ENCODE results near the gene FABP6.
"Not testable (repeated sequence)": the region's sequence is repeated elsewhere in the genome, so short reads cannot be mapped to it uniquely, and the experiment has no call there.

The FABP6 gene

DNA sequence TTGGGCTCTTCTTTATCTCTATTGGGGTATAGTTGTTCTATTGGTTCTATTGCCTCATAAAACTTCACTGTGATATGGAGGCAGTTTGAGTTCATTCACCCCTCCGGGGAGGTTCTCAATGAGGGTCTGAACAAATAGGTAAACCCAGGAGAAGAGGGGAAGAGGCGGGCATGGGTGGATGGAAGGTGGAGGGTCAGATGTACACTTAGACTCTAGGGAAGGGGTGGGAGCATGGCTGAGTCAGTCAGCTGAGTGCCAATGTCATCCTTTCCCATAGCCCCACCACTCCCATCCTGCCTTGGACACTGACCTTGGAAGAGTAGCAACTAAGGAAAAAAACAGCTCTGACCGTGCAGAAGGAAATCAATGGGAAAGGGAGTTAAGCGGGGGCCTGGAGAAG, 9.9 kb upstream of the FABP6 start:
- DNase-seq (ENCODE audit: low read depth in 1 of 2, low spot score in 1 of 2) = no peak

DNA sequence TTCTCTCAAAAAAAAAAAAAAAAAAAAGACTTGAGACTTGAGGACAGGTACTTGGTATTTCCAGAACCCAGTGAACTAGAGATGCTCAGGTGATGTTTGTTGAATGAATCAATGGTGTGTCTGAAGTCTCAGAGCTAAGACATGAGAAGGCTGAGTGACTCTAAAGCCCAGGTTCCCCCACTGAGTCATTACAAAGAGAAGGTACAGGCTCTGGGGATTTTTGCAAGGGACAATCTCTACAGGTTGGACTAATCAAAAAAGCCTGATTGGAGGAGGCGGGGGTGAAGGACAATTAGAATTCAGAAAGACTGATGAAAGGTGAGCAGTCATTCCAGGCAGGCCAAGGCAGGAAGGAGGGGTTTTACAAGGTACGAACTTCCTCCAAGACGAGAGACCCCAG, 8.2 kb upstream of the FABP6 start:
- DNase-seq (ENCODE audit: low read depth in 1 of 2, low spot score in 1 of 2) = no peak

- no peak for DNase-seq (ENCODE audit: low read depth in 1 of 2, low spot score in 1 of 2)
These were observed 2.3 kb upstream of the FABP6 start for GRCh38 chr5:160227012-160227411.

GRCh38 chr5:160230686-160231527, 1.6 kb downstream of the FABP6 start:
- DNase-seq (ENCODE audit: low read depth in 1 of 2, low spot score in 1 of 2) = no peak

DNA sequence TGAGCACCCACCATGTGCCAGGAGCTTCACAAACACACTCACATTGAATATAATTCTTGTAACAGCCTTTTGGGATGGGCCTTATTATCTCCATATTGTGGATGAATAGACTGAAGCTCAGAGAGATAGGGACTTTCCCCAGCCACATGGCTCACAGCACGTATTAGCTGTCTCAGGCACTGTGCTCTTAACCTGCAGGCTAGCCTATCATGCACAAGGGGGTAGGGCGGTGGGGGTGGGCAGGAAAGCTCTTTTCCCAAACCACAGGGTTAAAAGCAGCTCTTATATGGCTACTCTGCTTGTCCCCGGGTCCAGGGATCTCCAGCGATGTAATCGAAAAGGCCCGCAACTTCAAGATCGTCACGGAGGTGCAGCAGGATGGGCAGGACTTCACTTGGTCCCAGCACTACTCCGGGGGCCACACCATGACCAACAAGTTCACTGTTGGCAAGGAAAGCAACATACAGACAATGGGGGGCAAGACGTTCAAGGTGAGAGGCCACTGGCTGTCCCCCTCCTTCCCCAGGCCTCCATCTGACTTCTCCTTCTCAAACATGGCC, 2.6 kb downstream of the FABP6 start:
- no peak for DNase-seq (ENCODE audit: low read depth in 1 of 2, low spot score in 1 of 2)

GRCh38 chr5:160233215-160233614, 3.9 kb downstream of the FABP6 start:
- no peak for DNase-seq (ENCODE audit: low read depth in 1 of 2, low spot score in 1 of 2)

DNA sequence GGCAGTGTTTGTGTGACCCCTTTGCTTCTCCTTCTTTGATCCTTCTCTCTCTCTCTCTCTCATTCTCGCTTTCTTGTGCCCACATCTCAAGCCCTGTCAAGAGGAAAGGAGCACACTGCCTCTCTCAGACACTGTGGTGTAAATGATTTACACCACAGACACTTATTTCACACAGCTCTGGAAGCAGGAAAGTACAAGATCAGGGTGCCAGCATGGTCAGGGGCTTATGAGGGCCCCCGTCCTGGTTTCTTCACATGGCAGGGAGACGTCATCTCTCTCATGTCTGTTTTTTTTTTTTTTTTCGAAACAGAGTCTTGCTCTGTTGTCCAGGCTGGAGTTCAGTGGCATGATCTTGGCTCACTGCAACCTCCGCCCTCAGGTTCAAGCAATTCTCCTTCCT, 6.4 kb downstream of the FABP6 start:
- DNase-seq (ENCODE audit: low read depth in 1 of 2, low spot score in 1 of 2) = no peak

- no peak for DNase-seq (ENCODE audit: low read depth in 1 of 2, low spot score in 1 of 2)
These were observed 8.3 kb downstream of the FABP6 start for GRCh38 chr5:160237571-160238093.

DNA sequence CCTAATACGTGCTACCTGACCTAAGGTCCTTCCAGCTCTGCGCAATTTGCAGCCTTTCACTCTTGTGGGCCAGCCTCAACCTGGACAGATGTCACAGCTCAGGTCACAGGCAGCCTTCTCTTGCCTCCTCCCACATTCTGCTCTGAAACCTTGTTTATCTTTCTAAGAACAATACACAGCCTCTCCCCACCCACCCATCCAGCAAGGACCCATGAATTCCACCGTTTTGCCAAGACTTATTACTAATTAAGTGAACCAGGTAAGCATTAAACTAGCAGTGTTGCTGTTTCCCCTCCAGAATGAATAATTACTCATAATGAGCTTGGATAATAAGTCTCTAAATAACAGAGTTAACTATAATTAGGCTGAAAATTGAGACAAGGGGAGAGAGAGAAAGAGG, 11.0 kb downstream of the FABP6 start:
- no peak for DNase-seq (ENCODE audit: low read depth in 1 of 2, low spot score in 1 of 2)

GRCh38 chr5:160242145-160242544, 12.8 kb downstream of the FABP6 start:
- no peak for DNase-seq (ENCODE audit: low read depth in 1 of 2, low spot score in 1 of 2)

DNA sequence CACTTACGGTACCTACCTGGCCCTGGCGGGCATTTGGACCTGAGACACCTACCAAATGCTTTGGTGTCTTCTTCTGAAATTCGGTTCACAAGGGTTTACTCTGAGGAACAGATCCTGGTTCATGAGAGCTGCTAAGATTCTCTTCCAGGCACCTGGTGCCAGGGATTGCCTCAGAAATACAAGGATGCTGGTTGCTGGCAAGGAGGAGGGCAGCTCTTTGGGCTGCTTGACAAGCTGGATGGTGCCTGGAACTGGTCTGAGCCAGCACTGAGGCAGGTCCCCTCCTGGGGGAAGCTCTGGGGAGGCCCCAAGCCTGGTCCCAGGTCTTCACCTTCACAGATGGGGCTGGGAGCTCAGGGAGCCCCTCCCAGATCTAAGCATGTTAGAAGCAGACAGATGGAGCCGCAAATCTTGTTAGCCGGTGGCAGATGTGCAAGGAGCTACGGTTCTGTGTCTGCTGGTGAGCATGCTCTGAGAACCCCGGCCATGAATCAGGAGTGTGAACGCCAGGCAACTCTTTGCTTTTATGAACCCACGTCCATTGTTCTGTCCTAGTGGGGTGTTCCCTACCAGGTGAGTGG, 16.3 kb downstream of the FABP6 start:
- DNase-seq (ENCODE audit: low read depth in 1 of 2, low spot score in 1 of 2) = no peak

DNA sequence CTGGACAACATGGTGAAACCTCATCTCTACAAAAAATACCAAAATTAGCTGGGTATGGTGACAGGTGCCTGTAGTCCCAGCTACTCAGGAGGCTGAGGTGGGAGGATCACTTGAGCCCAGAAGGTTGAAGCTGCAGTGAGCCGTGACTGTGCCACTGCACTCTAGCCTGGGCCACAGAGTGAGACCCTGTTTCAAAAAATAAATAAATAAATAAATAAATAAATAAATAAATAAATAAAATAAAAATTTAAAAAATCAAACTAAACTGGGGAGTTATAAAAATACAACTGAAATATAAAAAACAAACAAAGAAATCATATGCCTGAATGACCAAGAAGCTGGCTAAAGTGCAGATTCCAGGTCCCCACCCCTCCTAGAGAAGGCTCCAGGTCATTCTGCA, 20.3 kb downstream of the FABP6 start:
- DNase-seq (ENCODE audit: low read depth in 1 of 2, low spot score in 1 of 2) = not testable (repeated sequence)

DNA sequence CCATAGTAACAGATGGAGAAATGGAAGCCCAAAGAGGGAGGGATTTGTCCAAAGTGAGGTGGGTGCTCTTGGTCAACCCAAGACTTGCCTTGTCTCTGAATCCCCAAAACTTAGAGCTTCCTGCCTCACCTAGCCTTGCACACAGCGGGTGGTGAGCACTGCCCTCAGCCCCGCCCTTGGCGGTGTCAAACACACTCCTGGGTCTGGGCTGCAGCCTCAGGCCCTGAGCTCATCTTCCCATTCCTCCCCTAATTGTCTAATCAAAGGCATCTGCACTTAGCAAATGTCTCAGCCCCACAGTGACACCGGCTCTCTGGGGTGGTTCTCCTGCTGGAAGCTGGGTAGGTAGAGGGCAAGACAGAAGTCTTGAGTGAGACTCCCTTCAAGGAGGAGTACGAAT, 20.9 kb downstream of the FABP6 start:
- no peak for DNase-seq (ENCODE audit: low read depth in 1 of 2, low spot score in 1 of 2)

DNA sequence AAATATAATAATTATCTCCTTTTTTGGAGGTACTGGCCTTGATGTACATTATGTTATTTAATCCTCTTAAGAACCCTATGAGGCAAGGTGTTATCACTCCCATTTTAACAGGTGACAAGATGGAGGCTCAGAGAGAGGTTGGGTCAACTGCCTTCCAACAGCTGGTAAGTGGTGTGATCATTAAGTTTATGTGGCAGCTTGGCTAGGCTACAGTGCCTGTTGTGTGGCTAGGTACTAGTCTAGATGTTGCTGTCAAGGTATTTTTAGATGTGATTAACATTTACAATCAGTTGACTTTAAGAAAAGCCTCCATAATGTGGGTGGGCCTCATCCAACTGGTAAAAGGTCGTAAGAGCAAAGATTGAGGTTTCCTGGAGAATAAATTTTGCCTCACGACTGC, 21.5 kb downstream of the FABP6 start:
- no peak for DNase-seq (ENCODE audit: low read depth in 1 of 2, low spot score in 1 of 2)

- DNase-seq (ENCODE audit: low read depth in 1 of 2, low spot score in 1 of 2) = no peak
These were observed 22.3 kb downstream of the FABP6 start for GRCh38 chr5:160251406-160252155.

DNA sequence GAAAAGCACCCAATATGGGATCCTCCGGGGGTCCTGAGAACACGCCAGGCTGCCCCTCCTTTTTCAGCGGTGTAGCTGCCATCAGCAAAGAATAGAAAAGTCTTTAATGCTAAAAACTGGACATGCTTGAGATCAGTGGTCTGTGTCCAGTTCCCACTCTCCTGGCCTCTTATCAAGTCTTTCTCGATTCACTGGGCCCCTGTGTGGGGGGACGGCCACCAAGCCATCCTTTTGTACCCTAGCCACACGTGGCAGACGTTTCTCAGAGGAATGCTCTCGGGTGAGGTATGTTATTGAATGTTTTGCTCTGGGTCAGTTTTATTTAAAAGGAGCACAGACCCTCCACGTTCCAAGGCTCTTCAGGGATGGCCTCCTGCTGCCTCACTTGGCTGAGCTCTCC, 23.6 kb downstream of the FABP6 start:
- DNase-seq (ENCODE audit: low read depth in 1 of 2, low spot score in 1 of 2) = no peak

DNA sequence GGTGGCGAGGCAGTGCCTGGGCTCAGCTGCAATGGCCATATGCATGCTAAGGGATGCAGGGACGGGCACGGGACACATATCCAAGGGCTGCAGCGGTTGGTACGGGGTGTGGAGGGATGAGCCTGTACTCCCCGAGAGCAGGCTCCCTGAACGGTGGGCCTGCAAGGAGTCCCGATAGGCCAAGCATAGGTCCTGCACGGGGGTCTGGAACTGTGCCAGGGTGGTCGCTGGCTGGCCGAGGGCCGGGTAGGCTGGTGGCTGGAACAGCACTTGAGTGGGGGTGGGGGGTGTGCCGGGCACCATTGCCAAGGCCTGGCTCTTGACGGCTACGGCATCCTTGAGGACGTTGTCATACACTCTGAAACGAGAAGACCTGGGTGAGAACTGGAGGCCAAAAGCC, 24.1 kb downstream of the FABP6 start:
- no peak for DNase-seq (ENCODE audit: low read depth in 1 of 2, low spot score in 1 of 2)

DNA sequence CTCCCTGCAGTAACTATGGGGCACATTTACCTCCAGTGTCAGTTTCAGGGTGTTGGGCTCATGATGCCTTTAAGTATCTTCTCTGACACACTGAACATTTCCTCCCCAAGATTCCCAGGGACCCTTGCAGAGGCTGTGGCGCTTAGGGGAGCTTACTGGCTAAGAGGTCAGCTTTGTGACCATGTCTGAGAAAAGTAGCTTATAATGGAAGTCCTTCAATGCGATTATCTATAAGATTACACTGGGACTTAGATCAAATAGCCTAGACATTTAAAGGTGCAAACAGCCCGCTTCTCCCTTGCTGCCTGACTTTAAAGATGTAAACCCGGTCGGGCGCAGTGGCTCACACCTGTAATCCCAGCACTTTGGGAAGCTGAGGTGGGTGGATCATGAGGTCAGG, 25.4 kb downstream of the FABP6 start:
- no peak for DNase-seq (ENCODE audit: low read depth in 1 of 2, low spot score in 1 of 2)

GRCh38 chr5:160259341-160259740, 30.0 kb downstream of the FABP6 start:
- DNase-seq (ENCODE audit: low read depth in 1 of 2, low spot score in 1 of 2) = no peak

GRCh38 chr5:160260006-160260775, 30.9 kb downstream of the FABP6 start:
- no peak for DNase-seq (ENCODE audit: low read depth in 1 of 2, low spot score in 1 of 2)

Measured in stimulated activated CD4-positive, alpha-beta T cell treated with anti-CD3 and anti-CD28 coated beads, Interleukin-15, amount 100 ng/mL, for 1 hour (primary cell).